GM12865 (cell line): ENCODE measurements around the gene ADIRF.
"Not testable (repeated sequence)": the region's sequence is repeated elsewhere in the genome, so short reads cannot be mapped to it uniquely, and the experiment has no call there.

Experiments
- DNase-seq: peaks from one replicate; pipeline ENCODE4 v3.0.0; 2010; ENCODE audit warnings: low read depth
- H3K4me3 ChIP-seq: 2 replicates; pipeline ENCODE4 v1.5.1; 2011; ENCODE audit warnings: mild to moderate bottlenecking, low read depth, low read length, control low read depth

The ADIRF gene

GRCh38 chr10:87014986-87015716, 46.9 kb downstream of the ADIRF start:
- H3K4me3 ChIP-seq, DNase-seq: not testable (repeated sequence)

GRCh38 chr10:87018127-87018526, 49.8 kb downstream of the ADIRF start:
- DNase-seq, H3K4me3 ChIP-seq: not testable (repeated sequence)

- DNase-seq, H3K4me3 ChIP-seq: not testable (repeated sequence)
Measured at GRCh38 chr10:87019066-87019465, 50.8 kb downstream of the ADIRF start.

- not testable (repeated sequence) for H3K4me3 ChIP-seq, DNase-seq
Measured at GRCh38 chr10:87019504-87019903, 51.2 kb downstream of the ADIRF start.

- DNase-seq, H3K4me3 ChIP-seq: not testable (repeated sequence)
Measured at GRCh38 chr10:87020056-87020455, 51.8 kb downstream of the ADIRF start, which contains the start of gene FAM25A. Gene FAM25A (plus strand): TSS chr10:87020294. CDS start chr10:87020325, 31 bp downstream.
